Epidermal melanocyte (primary cell): ENCODE measurements around the gene CGREF1.

Source experiments
- DNase-seq: peaks from one replicate; pipeline ENCODE4 v3.0.0; 2011; ENCODE audit warnings: low spot score; ENCODE audit not compliant: insufficient read length

Gene CGREF1

GRCh38 chr2:27074738-27075565 is 44.0 kb downstream of the CGREF1 start:
- no peak for DNase-seq

- no peak for DNase-seq
Observed at GRCh38 chr2:27073782-27074181, 45.1 kb downstream of the CGREF1 start.

- DNase-seq: no peak
Observed at GRCh38 chr2:27072920-27073319, 46.0 kb downstream of the CGREF1 start.

- no peak for DNase-seq
Observed at GRCh38 chr2:27071990-27072830, 46.7 kb downstream of the CGREF1 start.

- peak; percentile 95 for DNase-seq
Observed at GRCh38 chr2:27071277-27071989, 47.5 kb downstream of the CGREF1 start, which contains the start of gene OST4. Gene OST4 (minus strand): TSS chr2:27071654.

GRCh38 chr2:27070653-27071276 is 48.2 kb downstream of the CGREF1 start:
- no peak for DNase-seq

GRCh38 chr2:27069961-27070618 is 48.8 kb downstream of the CGREF1 start:
- no peak for DNase-seq

- DNase-seq: no peak
Observed at GRCh38 chr2:27069436-27069835, 49.5 kb downstream of the CGREF1 start.

- no peak for DNase-seq
Observed at GRCh38 chr2:27067385-27067784, 51.5 kb downstream of the CGREF1 start.

GRCh38 chr2:27065128-27065527 is 53.8 kb downstream of the CGREF1 start:
- DNase-seq: no peak

- DNase-seq: no peak
Observed at GRCh38 chr2:27060323-27060722, 58.6 kb downstream of the CGREF1 start.

GRCh38 chr2:27059141-27059820 is 59.6 kb downstream of the CGREF1 start:
- DNase-seq: no peak

- DNase-seq: no peak
Observed at GRCh38 chr2:27058210-27058609, 60.7 kb downstream of the CGREF1 start.

GRCh38 chr2:27057184-27057583 is 61.7 kb downstream of the CGREF1 start:
- no peak for DNase-seq

- no peak for DNase-seq
Observed at GRCh38 chr2:27054721-27055120, 64.2 kb downstream of the CGREF1 start.

- no peak for DNase-seq
Observed at GRCh38 chr2:27053776-27054175, 65.2 kb downstream of the CGREF1 start.

- DNase-seq: no peak
Observed at GRCh38 chr2:27053321-27053720, 65.6 kb downstream of the CGREF1 start.

- DNase-seq: no peak
Observed at GRCh38 chr2:27051902-27052645, 66.9 kb downstream of the CGREF1 start.
